GM19372 (cell line): ENCODE data around the gene SHQ1.
"Not testable (repeated sequence)": the region's sequence is repeated elsewhere in the genome, so short reads cannot be mapped to it uniquely, and the experiment has no call there.

Experiments
- ATAC-seq: cut with Tn5 transposase; IDR thresholded peaks from one replicate; pipeline ENCODE4 v1.9.1; 2021; ENCODE audit warnings: mild to moderate bottlenecking, low read depth, moderate library complexity; ENCODE audit not compliant: unreplicated experiment

The SHQ1 gene

DNA sequence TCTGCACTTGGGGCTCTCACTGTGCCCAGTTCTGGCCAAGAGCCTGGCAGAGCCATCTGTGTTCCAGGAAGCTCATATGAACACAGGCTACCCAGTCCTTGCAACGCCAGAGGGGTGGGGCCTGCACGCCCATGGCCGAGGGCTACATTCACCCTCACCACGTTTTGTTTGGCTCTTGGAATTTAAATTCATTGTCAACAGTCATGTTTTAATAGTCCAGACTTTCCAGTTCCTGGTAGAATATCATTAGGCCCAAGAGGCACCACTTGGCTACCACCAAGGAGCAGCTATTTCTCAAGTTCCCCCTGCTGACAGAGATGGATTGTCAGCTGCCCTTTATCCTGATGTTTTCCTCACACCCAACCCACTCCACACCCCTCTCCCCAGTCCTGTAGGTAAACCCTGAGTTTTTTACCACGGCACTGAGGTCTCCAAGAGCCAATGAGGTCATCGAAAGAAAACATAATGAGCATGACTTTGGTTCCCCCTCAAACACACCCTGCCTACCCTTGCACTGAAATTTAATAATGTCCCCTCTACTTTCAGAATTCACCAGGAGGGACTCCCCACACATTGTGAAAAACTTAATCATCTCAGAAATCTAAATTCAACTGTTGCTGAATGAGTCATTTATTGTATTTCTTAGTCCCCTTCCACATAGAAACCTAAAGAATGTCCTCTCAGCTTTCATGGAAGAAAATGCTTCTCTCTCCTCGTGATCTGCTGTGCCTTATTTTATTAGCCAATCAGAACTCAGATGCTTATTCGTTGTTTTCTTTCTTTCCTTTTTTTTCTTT, 125.1 kb downstream of the SHQ1 start:
- ATAC-seq, result no peak

DNA sequence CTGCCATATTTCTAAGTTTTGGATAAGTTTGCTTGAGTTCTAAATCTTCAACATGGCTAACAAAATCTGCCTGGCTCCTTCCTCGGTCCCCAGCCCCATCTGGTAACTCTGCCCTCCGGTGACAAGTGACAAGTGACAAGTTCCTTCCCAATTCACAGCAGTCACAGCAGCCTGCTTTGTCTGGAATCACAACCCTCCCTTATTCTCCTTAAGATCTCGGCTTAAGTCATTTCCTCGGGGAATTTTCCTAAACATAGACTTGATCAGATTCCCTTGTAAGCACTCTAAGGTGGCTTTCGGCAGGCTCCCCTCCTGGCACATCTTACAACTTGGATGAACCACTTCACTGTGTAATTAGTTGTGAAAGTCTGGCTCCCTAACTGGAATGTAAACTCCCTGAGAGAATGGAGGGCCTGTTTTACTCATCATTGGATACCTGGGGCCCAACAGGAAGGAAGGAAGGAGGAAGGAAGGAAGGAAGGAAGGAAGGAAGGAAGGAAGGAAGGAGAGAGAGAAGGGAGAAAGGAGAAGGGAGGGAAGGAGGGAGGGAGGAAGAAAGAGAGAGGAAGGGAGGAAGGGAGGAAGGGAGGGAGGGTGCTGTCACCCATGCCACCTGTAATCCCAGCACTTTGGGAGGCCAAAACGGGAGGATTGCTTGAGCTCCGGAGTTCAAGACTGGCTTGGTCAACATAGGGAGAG, 126.4 kb downstream of the SHQ1 start:
- ATAC-seq, result no peak

DNA sequence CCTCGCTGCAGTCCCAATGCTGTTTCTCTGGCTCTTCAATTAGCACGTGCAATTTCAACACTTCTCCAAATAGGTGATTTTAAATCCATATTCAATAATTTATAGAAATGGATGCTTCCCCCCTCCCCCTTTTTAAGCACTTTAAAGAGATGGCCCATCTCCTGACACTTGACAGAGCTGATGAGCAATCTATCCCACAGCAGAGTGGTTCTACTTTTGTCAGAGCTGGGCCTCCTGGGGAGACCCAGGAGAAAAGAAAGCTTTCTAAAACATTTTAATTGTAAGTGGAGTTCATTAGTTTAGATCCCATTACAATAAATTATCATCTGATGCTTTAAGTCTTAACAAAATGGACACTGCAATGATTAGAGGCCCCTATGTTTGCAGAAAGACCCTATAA, 127.7 kb downstream of the SHQ1 start:
- no peak for ATAC-seq

DNA sequence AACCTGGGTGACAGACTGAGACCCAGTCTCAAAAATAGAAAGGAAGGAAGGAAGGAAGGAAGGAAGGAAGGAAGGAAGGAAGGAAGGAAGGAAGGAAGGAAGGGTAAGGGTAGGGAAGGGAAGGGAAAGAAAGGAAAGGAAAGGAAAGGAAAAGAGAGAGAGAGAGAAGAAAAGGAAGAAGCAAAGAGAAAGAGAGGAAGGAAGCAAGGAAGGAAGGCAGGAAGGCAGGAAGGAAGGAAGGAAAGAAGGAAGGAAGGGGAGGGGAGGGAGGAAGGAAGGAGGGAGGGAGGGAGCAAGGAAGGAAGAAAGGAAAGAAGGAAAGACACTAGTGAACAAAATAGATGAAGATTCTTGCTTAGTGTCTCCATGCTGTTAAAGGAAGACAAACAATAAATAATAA, 129.1 kb downstream of the SHQ1 start:
- ATAC-seq, result no peak

DNA sequence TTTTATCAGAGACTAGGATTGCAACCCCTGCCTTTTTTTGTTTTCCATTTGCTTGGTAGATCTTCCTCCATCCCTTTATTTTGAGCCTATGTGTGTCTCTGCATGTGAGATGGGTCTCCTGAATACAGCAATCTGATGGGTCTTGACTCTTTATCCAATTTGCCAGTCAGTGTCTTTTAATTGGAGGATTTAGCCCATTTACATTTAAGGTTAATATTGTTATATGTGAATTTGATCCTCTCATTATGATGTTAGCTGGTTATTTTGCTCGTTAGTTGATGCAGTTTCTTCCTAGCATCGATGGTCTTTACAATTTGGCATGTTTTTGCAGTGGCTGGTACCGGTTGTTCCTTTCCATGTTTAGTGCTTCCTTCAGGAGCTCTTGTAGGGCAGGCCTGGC, 134.1 kb downstream of the SHQ1 start:
- not testable (repeated sequence) for ATAC-seq

- ATAC-seq, result not testable (repeated sequence)
Measured at GRCh38 chr3:72710471-72710870, 137.8 kb downstream of the SHQ1 start.

DNA sequence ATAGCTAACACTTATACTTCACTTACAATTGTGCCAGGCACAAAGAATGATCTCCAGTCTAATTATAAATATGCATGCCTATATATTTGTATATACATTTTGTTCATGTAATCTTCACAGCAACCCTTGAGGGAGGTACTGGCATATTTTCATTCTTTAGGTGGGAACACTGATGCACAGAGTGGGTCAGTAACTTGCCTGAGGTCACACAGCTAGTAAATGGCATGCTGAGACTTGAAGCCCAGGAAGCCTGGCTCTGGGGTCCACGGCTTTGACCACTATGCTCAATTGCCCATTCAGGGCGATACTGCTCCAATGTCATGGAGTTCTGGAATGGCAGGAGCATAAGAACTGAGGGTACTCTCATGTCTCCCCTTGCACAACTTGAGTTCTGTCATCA, 139.8 kb downstream of the SHQ1 start:
- ATAC-seq, result no peak

DNA sequence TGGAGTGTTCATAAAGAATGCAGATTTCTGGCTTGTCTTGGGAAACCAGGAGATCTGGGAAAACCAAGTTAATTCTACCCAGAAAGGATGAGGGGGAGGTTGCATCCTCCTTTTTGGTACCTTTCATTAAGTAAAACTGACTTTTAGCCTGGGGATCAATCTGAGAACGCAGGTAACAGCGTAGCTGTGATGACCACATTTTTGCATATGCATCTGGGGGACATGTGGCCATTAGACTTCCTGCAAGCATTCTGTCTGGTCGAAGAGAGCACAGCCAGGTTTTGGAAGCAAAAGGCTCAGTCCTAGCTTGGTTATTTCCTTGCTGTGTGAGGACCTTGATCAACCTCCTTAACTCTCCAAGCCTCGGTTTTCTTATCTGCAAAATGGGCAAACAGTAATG, 145.2 kb downstream of the SHQ1 start:
- ATAC-seq, result no peak

DNA sequence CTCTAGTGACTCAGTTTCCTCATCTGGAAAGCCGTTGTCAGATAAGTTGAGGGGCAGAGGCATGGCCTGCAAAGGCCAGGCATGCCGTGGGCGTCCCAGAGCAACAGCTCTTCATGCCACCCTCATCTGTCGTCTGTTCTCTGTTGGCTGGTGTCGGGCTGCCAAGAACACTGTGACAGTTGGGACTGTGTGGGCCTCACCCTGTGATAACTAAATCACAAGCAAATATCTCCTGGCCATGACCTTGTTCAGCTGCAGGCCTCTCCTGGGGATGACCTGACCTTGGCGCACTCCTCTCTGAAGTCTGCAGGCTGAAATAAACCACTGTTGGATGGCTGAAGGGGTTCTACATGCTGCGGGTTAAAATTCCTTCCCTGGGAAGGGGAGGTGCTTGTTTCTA, 145.9 kb downstream of the SHQ1 start:
- no peak for ATAC-seq

DNA sequence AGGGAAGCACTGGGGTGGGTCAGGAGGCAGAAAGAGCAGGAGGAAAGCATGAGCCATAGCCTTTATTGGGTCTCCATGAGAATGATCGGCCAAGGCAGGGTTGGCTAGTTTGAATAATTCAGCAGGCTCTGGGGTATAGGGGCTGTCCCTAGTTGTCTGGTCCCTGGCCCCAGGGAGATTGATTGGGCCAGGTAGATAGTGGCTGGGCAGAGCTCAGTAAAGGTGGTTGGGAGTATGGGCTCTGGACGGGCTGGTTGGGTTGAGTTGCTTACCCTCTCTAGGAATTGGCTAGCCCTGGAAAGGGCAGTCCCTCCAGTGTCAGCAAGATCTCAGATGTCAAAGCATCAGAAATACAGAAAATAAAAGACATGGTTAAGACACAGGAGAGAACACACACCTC, 148.1 kb downstream of the SHQ1 start:
- no peak for ATAC-seq

- no peak for ATAC-seq
Measured at GRCh38 chr3:72699631-72700030, 148.6 kb downstream of the SHQ1 start.
